Liver (tissue), 9 donors: ENCODE results near the gene TM9SF2. TPM values are rescaled to one million over a fixed set of nuclear protein-coding genes. Genes with fewer than 3 reads are reported as not detected.

Experiments
- DNase-seq: peaks from one replicate; pipeline ENCODE4 v3.0.0-alpha.2; 2017; ENCODE audit warnings: low spot score
- H3K27ac ChIP-seq, 2 donors: one replicate each; pipeline ENCODE4 v1.7.0; 2013; ENCODE audit warnings: inconsistent platforms in 2 of 2, low read length in 2 of 2, control low read depth in 1 of 2, low read depth in 1 of 2, mild to moderate bottlenecking in 1 of 2
- H3K27me3 ChIP-seq, 4 donors: one replicate each; pipeline versions ENCODE4 v1.6.1 to v1.7.0; 2013; ENCODE audit warnings: low read length in 3 of 4, inconsistent platforms in 1 of 4, mild to moderate bottlenecking in 1 of 4, moderate library complexity in 1 of 4; ENCODE audit not compliant: control insufficient read depth in 4 of 4, insufficient read depth in 4 of 4
- H3K36me3 ChIP-seq, 4 donors: one replicate each; pipeline versions ENCODE4 v1.6.1 to v1.7.0; 2013; ENCODE audit warnings: low read length in 3 of 4, mild to moderate bottlenecking in 3 of 4, low read depth in 1 of 4, moderate library complexity in 1 of 4; ENCODE audit not compliant: control insufficient read depth in 4 of 4, insufficient read depth in 3 of 4
- H3K4me1 ChIP-seq, 4 donors: one replicate each; pipeline versions ENCODE4 v1.6.1 to v1.7.0; 2013; ENCODE audit warnings: low read length in 3 of 4, mild to moderate bottlenecking in 3 of 4, moderate library complexity in 1 of 4; ENCODE audit not compliant: control insufficient read depth in 4 of 4, insufficient read depth in 4 of 4
- H3K4me3 ChIP-seq, 3 donors: one replicate each; pipeline versions ENCODE4 v1.6.1 to v1.7.0; 2013; ENCODE audit warnings: low read length in 3 of 3, control low read depth in 1 of 3, low read depth in 1 of 3, mild to moderate bottlenecking in 1 of 3
- H3K9ac ChIP-seq, 2 donors: one replicate each; pipeline ENCODE4 v1.7.0; 2013; ENCODE audit warnings: low read length in 2 of 2, mild to moderate bottlenecking in 2 of 2, moderate library complexity in 2 of 2, control low read depth in 1 of 2, low read depth in 1 of 2
- H3K9me3 ChIP-seq, 4 donors: one replicate each; pipeline versions ENCODE4 v1.6.1 to v1.7.0; 2013; ENCODE audit warnings: low read length in 3 of 4; ENCODE audit not compliant: control insufficient read depth in 4 of 4
- ATF3 ChIP-seq: IDR thresholded peaks from 2 replicates; pipeline ENCODE4 v1.6.1; 2016; ENCODE audit warnings: antibody characterized with exemption
- CTCF ChIP-seq: fragments of 150-350 bp; IDR thresholded peaks from 2 replicates; pipeline ENCODE4 v1.5.1; 2017; ENCODE audit warnings: improper control_type of control experiment, low read depth, low read length; ENCODE audit not compliant: missing input control
- EGR1 ChIP-seq, 2 donors: IDR thresholded peaks; 2 replicates each; pipeline ENCODE4 v1.6.1; 2016 to 2018; ENCODE audit warnings: antibody characterized with exemption in 2 of 2, low read depth in 2 of 2
- FOXA1 ChIP-seq: IDR thresholded peaks from 2 replicates; pipeline ENCODE4 v1.6.1; 2016; ENCODE audit warnings: antibody characterized with exemption
- FOXA2 ChIP-seq: IDR thresholded peaks from 2 replicates; pipeline ENCODE4 v1.6.1; 2016; ENCODE audit warnings: antibody characterized with exemption
- GABPA ChIP-seq, 2 donors: IDR thresholded peaks in 1 of 2; conservative IDR thresholded peaks in 1 of 2; 2 replicates each; pipeline ENCODE4 v1.6.1; 2016; ENCODE audit warnings: antibody characterized with exemption in 2 of 2, mild to moderate bottlenecking in 1 of 2, moderate library complexity in 1 of 2
- HNF4A ChIP-seq, 2 donors: conservative IDR thresholded peaks; 2 replicates each; pipeline ENCODE4 v1.6.1; 2016; ENCODE audit warnings: antibody characterized with exemption in 2 of 2, mild to moderate bottlenecking in 2 of 2
- JUND ChIP-seq, 2 donors: IDR thresholded peaks; 2 replicates each; pipeline ENCODE4 v1.6.1; 2016; ENCODE audit warnings: antibody characterized with exemption in 2 of 2
- MAX ChIP-seq: IDR thresholded peaks from 2 replicates; pipeline ENCODE4 v1.6.1; 2016; ENCODE audit warnings: antibody characterized with exemption
- REST ChIP-seq: IDR thresholded peaks from 2 replicates; pipeline ENCODE4 v1.6.1; 2016; ENCODE audit warnings: antibody characterized with exemption, mild to moderate bottlenecking
- RXRA ChIP-seq, 2 donors: IDR thresholded peaks; 2 replicates each; pipeline ENCODE4 v1.6.1; 2017 to 2018; ENCODE audit warnings: antibody characterized with exemption in 2 of 2, mild to moderate bottlenecking in 1 of 2
- SP1 ChIP-seq: IDR thresholded peaks from 2 replicates; pipeline ENCODE4 v1.6.1; 2018; ENCODE audit warnings: antibody characterized with exemption, mild to moderate bottlenecking
- YY1 ChIP-seq: IDR thresholded peaks from 2 replicates; pipeline ENCODE4 v1.6.1; 2016; ENCODE audit warnings: antibody characterized with exemption, mild to moderate bottlenecking
- ZBTB33 ChIP-seq: IDR thresholded peaks from 2 replicates; pipeline ENCODE4 v1.6.1; 2016; ENCODE audit warnings: antibody characterized with exemption
- WGBS: extraction: QIAGEN DNeasy Blood & Tissue Kit; methylation state at CpG from one replicate; pipeline ENCODE4 v1.1.7; 2013; 5-methylcytosine and 5-hydroxymethylcytosine counted together
- polyA plus RNA-seq, 2 donors: library from polyadenylated mRNA; stranded (reverse) in 1 of 2; unstranded in 1 of 2; fragments of 200-250 nt in 1 of 2; fragments of >200 nt in 1 of 2; fragmentation: Nextera tagmentation in 1 of 2; extraction: Ambion mirVana in 1 of 2; gene quantifications; one replicate each; pipeline versions ENCODE4 v1.2.1 to v1.2.3, GENCODE V29; 2013 to 2015
- total RNA-seq, 2 donors: library from RNA; depleted of rRNA; stranded (reverse); fragments of >200 nt; gene quantifications; one replicate each; pipeline ENCODE4 v1.2.3, GENCODE V29; 2014
- donor health status: healthy.
- donor health status: healthy.
- donor health status: healthy.
- donor health status: healthy.
- donor health status: healthy.

Gene TM9SF2
- total and polyA plus RNA-seq, 4 donors: 70.2 to 112 (median 99.0) TPM

- Histone ChIP-seq H3K9me3 (no peaks in the 10 kb centered on the region), H3K27ac (no peak overlapping the region), H3K9ac (no peak overlapping the region), H3K36me3 (peaks cover 7 to 18% (median 16%) of the 10 kb centered on the region in 4 donors), H3K4me1 (peaks cover 0 to 10% (median 6%) of the 10 kb centered on the region in 4 donors), H3K27me3 (no peaks in the 10 kb centered on the region), H3K4me3 (no peak overlapping the region)
- WGBS: over 99% methylated on average over 4 of the region's 4 CpGs
- DNase-seq: no peak
- TF ChIP-seq SP1: no peak
- TF ChIP-seq YY1: no peak
- TF ChIP-seq FOXA2: no peak
- no peak for TF ChIP-seq JUND (IDR thresholded peaks at IDR 0.05)
- TF ChIP-seq RXRA (IDR thresholded peaks at IDR 0.05): no peak
- no peak for TF ChIP-seq HNF4A (conservative IDR thresholded peaks at IDR 0.05)
- no peak for TF ChIP-seq REST
These were observed 22.6 kb downstream of the TM9SF2 start for GRCh38 chr13:99523838-99524237.

GRCh38 chr13:99525967-99526366 lies 24.7 kb downstream of the TM9SF2 start:
- Histone ChIP-seq H3K9me3 (no peaks in the 10 kb centered on the region), H3K27ac (no peak overlapping the region), H3K4me3 (no peak overlapping the region), H3K27me3 (no peaks in the 10 kb centered on the region), H3K36me3 (peaks cover 7 to 18% (median 13%) of the 10 kb centered on the region in 4 donors), H3K9ac (no peak overlapping the region), H3K4me1 (peaks cover 0 to 10% (median 6%) of the 10 kb centered on the region in 4 donors)
- no peak for DNase-seq
- 91% methylated on average over 4 of the region's 4 CpGs for WGBS
- TF ChIP-seq SP1 (no peak), ZBTB33 (no peak), CTCF (no peak), FOXA1 (no peak), REST (no peak), MAX (no peak), EGR1 (IDR thresholded peaks at IDR 0.05; ENCODE audit: low read depth in 2 of 2) (no peak), JUND (IDR thresholded peaks at IDR 0.05) (no peak), ATF3 (no peak), FOXA2 (no peak), GABPA (IDR thresholded peaks at IDR 0.05 in 1 of 2, conservative IDR thresholded peaks at IDR 0.05 in 1 of 2) (no peak), HNF4A (conservative IDR thresholded peaks at IDR 0.05) (no peak), YY1 (no peak)
